Measurements from ENCODE around the gene DNAH8. TPM values are rescaled to one million over a fixed set of nuclear protein-coding genes. Genes with fewer than 3 reads are reported as not detected.

Gene DNAH8
- total RNA-seq, 1 experiment from 2014 or later: not detected

GRCh38 chr6:38882157-38882556 lies 167.0 kb downstream of the DNAH8 start:
- no peaks in the 10 kb centered on the region for H3F3A ChIP-seq (ENCODE audit: insufficient read depth, low read depth)
- H3K79me2 ChIP-seq (ENCODE audit: low read depth): no peaks in the 10 kb centered on the region
- no peaks in the 10 kb centered on the region for H3K9me2 ChIP-seq (ENCODE audit: insufficient read depth)
- H3K9me3 ChIP-seq (ENCODE audit: insufficient read depth, low read depth): no peaks in the 10 kb centered on the region; the same call in 1 of the 2 replicates
- no TSS peak for BruUV-seq (replicated peaks)
- intact Hi-C loops (cut with micrococcal nuclease; ENCODE audit: unreplicated experiment): no loop called here
- H3K27me3 ChIP-seq (ENCODE audit: insufficient read depth, low read depth): no peaks in the 10 kb centered on the region
- ChIA-PET POLR2A (ENCODE audit: unreplicated experiment) (no interaction called here), CTCF (no interaction called here)
- no peak overlapping the region for H2AFZ ChIP-seq
- H3K27ac ChIP-seq: no peak overlapping the region
- no peak overlapping the region for H3K4me2 ChIP-seq
- no peaks in the 10 kb centered on the region for H3K4me1 ChIP-seq (replicated peaks; ENCODE audit: insufficient read depth)
- H4K20me1 ChIP-seq (ENCODE audit: insufficient read depth): no peaks in the 10 kb centered on the region
- no peak for TF ChIP-seq EZH2 (IDR thresholded peaks at IDR 0.05; ENCODE audit: low read depth)
- TF ChIP-seq CTCF (conservative IDR thresholded peaks at IDR 0.05): no peak
- DNase-seq: no peak
- no peaks in the 10 kb centered on the region for H3K36me3 ChIP-seq (ENCODE audit: low read depth)
- H3K4me3 ChIP-seq: no peak overlapping the region

- intact Hi-C loops (cut with micrococcal nuclease; ENCODE audit: unreplicated experiment): no loop called here
- no peaks in the 10 kb centered on the region for H4K20me1 ChIP-seq (ENCODE audit: insufficient read depth)
- TF ChIP-seq CTCF (conservative IDR thresholded peaks at IDR 0.05): no peak
- TF ChIP-seq EZH2 (IDR thresholded peaks at IDR 0.05; ENCODE audit: low read depth): no peak
- DNase-seq: no peak
- H3K4me1 ChIP-seq (replicated peaks; ENCODE audit: insufficient read depth): no peaks in the 10 kb centered on the region
- H3K27me3 ChIP-seq (ENCODE audit: insufficient read depth, low read depth): peaks cover 31% of the 10 kb centered on the region
- no peaks in the 10 kb centered on the region for H3F3A ChIP-seq (ENCODE audit: insufficient read depth, low read depth)
- no peaks in the 10 kb centered on the region for H3K9me2 ChIP-seq (ENCODE audit: insufficient read depth)
- H3K27ac ChIP-seq: no peak overlapping the region
- POLR2A ChIA-PET (ENCODE audit: unreplicated experiment): no interaction called here
- H3K79me2 ChIP-seq (ENCODE audit: low read depth): no peaks in the 10 kb centered on the region
- H3K36me3 ChIP-seq (ENCODE audit: low read depth): no peaks in the 10 kb centered on the region
- H3K4me2 ChIP-seq: no peak overlapping the region
- H2AFZ ChIP-seq: no peak overlapping the region
- CTCF ChIA-PET: no interaction called here
- H3K4me3 ChIP-seq: no peak overlapping the region
- no TSS peak for BruUV-seq (replicated peaks)
- no peaks in the 10 kb centered on the region for H3K9me3 ChIP-seq (ENCODE audit: insufficient read depth, low read depth)
Measured at GRCh38 chr6:38897507-38897906, 182.4 kb downstream of the DNAH8 start.

- no peak for DNase-seq
- BruUV-seq (replicated peaks): no TSS peak
- Histone ChIP-seq H3K79me2 (ENCODE audit: low read depth) (no peaks in the 10 kb centered on the region), H3K27ac (no peak overlapping the region), H3K4me2 (no peak overlapping the region), H3K27me3 (ENCODE audit: insufficient read depth, low read depth) (0 out of 2 replicates have a peak, but pooled peaks cover 6% of the 10 kb centered on the region), H3K36me3 (ENCODE audit: low read depth) (no peaks in the 10 kb centered on the region), H3K4me3 (no peak overlapping the region), H3K9me2 (ENCODE audit: insufficient read depth) (no peaks in the 10 kb centered on the region), H3F3A (ENCODE audit: insufficient read depth, low read depth) (no peaks in the 10 kb centered on the region), H3K4me1 (replicated peaks; ENCODE audit: insufficient read depth) (no peaks in the 10 kb centered on the region), H4K20me1 (ENCODE audit: insufficient read depth) (no peaks in the 10 kb centered on the region), H2AFZ (no peak overlapping the region), H3K9me3 (ENCODE audit: insufficient read depth, low read depth) (no peaks in the 10 kb centered on the region)
- intact Hi-C loops (cut with micrococcal nuclease; ENCODE audit: unreplicated experiment): no loop called here
- ChIA-PET POLR2A (ENCODE audit: unreplicated experiment) (no interaction called here), CTCF (no interaction called here)
- TF ChIP-seq EZH2 (IDR thresholded peaks at IDR 0.05; ENCODE audit: low read depth) (no peak), CTCF (conservative IDR thresholded peaks at IDR 0.05) (no peak)
Measured at GRCh38 chr6:38901802-38902522, 186.9 kb downstream of the DNAH8 start.

Measured in PC-9 (cell line).